Endothelial cell of umbilical vein (primary cell): ENCODE data around the gene C10orf53. TPM values are rescaled to one million over a fixed set of nuclear protein-coding genes. Genes with fewer than 3 reads are reported as not detected.

Experiments
- BruUV-seq: library from RNA; stranded (reverse); fragments of 400-500 nt; replicated peaks from 2 replicates; lab custom pipeline; 2021; lab: Mats Ljungman, UMichigan
- CTCF ChIA-PET: fragments of 300-600, 350-600 bp; sonication (Branson Sonifier 250); formaldehyde crosslinking; loops from one replicate; lab custom pipeline; 2021; ENCODE audit warnings: antibody characterized with exemption, inconsistent platforms; lab: Charles Lee
- POLR2A ChIA-PET: fragments of 300-600, 350-600 bp; sonication (Branson Sonifier 250); formaldehyde crosslinking; loops from one replicate; lab custom pipeline; 2021; ENCODE audit warnings: antibody characterized with exemption, inconsistent platforms; lab: Charles Lee
- DNase-seq: peaks from one replicate; pipeline ENCODE4 v3.0.0-alpha.2; 2011; ENCODE audit warnings: low read depth, low spot score
- FAIRE-seq: peaks from 2 replicates; lab custom pipeline; 2011; peaks lifted over from hg19 to GRCh38; lab: Jason Lieb, UNC
- H2AFZ ChIP-seq: 2 replicates; pipeline ENCODE4 v1.6.0; 2012; ENCODE audit warnings: low read depth, low read length, control low read depth, inconsistent platforms
- H3K27ac ChIP-seq: 2 replicates; pipeline ENCODE4 v1.5.1; 2011; ENCODE audit warnings: low read depth, mild to moderate bottlenecking, control low read depth, low read length, moderate library complexity; ENCODE audit not compliant: insufficient read depth
- H3K27me3 ChIP-seq, 2 experiments: 2 replicates each; pipeline versions ENCODE4 v1.6.0 to v1.6.1; 2011; ENCODE audit warnings: low read length in 2 of 2, mixed read lengths in 1 of 2; ENCODE audit not compliant: control insufficient read depth in 2 of 2, insufficient read depth in 2 of 2
- H3K36me3 ChIP-seq, 2 experiments: 2 replicates in 1 of 2; 3 replicates in 1 of 2; pipeline ENCODE4 v1.5.1; 2011; ENCODE audit warnings: low read length in 2 of 2, mild to moderate bottlenecking in 1 of 2, moderate library complexity in 1 of 2; ENCODE audit not compliant: control insufficient read depth in 2 of 2, insufficient read depth in 2 of 2; ENCODE audit errors: extremely low read depth in 1 of 2
- H3K4me1 ChIP-seq: 3 replicates; pipeline ENCODE4 v1.5.1; 2011; ENCODE audit warnings: mild to moderate bottlenecking, low read length; ENCODE audit not compliant: control insufficient read depth, insufficient read depth; ENCODE audit errors: extremely low read depth
- H3K4me2 ChIP-seq: 2 replicates; pipeline ENCODE4 v1.6.1; 2011; ENCODE audit warnings: low read length, control low read depth, mixed read lengths; ENCODE audit not compliant: insufficient read depth
- H3K4me3 ChIP-seq, 3 experiments: fragments of 200-600 bp in 1 of 3; sonication (generic), shearing (Covaris generic) in 1 of 3; replicated peaks in 1 of 3; 2 replicates each; pipeline ENCODE4 v1.5.1; 2011 to 2016; ENCODE audit warnings: control low read depth in 3 of 3, low read length in 3 of 3, mild to moderate bottlenecking in 2 of 3, inconsistent platforms in 1 of 3, low read depth in 1 of 3, moderate library complexity in 1 of 3; ENCODE audit not compliant: insufficient read depth in 1 of 3
- H3K79me2 ChIP-seq: 2 replicates; pipeline ENCODE4 v1.6.0; 2012; ENCODE audit warnings: low read length, inconsistent platforms; ENCODE audit not compliant: control insufficient read depth, insufficient read depth
- H3K9ac ChIP-seq: replicated peaks from 2 replicates; pipeline ENCODE3; 2011; ENCODE audit warnings: low read length, control low read depth; ENCODE audit not compliant: insufficient read depth; ENCODE audit errors: extremely low read depth
- H3K9me1 ChIP-seq: replicated peaks from 3 replicates; pipeline ENCODE4 v1.6.0; 2011; ENCODE audit warnings: mild to moderate bottlenecking, low read length; ENCODE audit not compliant: control insufficient read depth, insufficient read depth; ENCODE audit errors: extremely low read depth
- H3K9me3 ChIP-seq: replicated peaks from 2 replicates; pipeline ENCODE4 v1.5.1; 2012; ENCODE audit warnings: low read length, inconsistent platforms; ENCODE audit not compliant: control insufficient read depth, insufficient read depth
- H4K20me1 ChIP-seq: replicated peaks from 2 replicates; pipeline ENCODE3; 2011; ENCODE audit warnings: mild to moderate bottlenecking, low read length; ENCODE audit not compliant: control insufficient read depth, insufficient read depth; ENCODE audit errors: extremely low read depth
- CTCF ChIP-seq, 2 donors: IDR thresholded peaks; 1 replicate in 1 of 2; 2 replicates in 1 of 2; pipeline ENCODE4 v1.5.1; 2011; ENCODE audit warnings: low read length in 2 of 2, mild to moderate bottlenecking in 2 of 2, moderate library complexity in 2 of 2, control low read depth in 1 of 2, inconsistent platforms in 1 of 2, low read depth in 1 of 2; ENCODE audit not compliant: insufficient read depth in 1 of 2; ENCODE audit errors: extremely low read depth in 1 of 2
- EZH2 ChIP-seq: IDR thresholded peaks from 2 replicates; pipeline ENCODE4 v1.6.1; 2012; ENCODE audit warnings: borderline replicate concordance, low read depth, mild to moderate bottlenecking, moderate library complexity, low read length, inconsistent platforms; ENCODE audit not compliant: severe bottlenecking
- FOS ChIP-seq: IDR thresholded peaks from 2 replicates; pipeline ENCODE4 v1.6.1; 2011; ENCODE audit warnings: mild to moderate bottlenecking, low read length, moderate library complexity, borderline replicate concordance; ENCODE audit not compliant: insufficient read depth
- GATA2 ChIP-seq: IDR thresholded peaks from 2 replicates; pipeline ENCODE4 v1.7.0; 2011; ENCODE audit warnings: low read depth, mild to moderate bottlenecking, moderate library complexity, mixed read lengths, low read length; ENCODE audit not compliant: insufficient read length, insufficient read depth
- JUN ChIP-seq: IDR thresholded peaks from 2 replicates; pipeline ENCODE4 v1.6.1; 2011; ENCODE audit warnings: borderline replicate concordance, low read depth; ENCODE audit not compliant: insufficient read length, insufficient read depth
- POLR2A ChIP-seq: IDR thresholded peaks from 2 replicates; pipeline ENCODE4 v1.6.1; 2012; ENCODE audit warnings: low read depth, mild to moderate bottlenecking, control low read depth, low read length
- dilution Hi-C: fragments of 300-500 bp; cut with MboI; formaldehyde crosslinking; loops from one replicate; pipeline ENCODE4 v1.15.0; 2019; ENCODE audit warnings: low sequenced_read_pairs; ENCODE audit not compliant: extremely low pct_ligation_motif_present
- intact Hi-C: fragments of 100-400 bp; cut with micrococcal nuclease; formaldehyde crosslinking; loops from one replicate; pipeline ENCODE4 v1.10.0; 2022
- polyA plus RNA-seq, 4 experiments: library from polyadenylated mRNA; depleted of rRNA in 3 of 4; stranded (reverse) in 3 of 4; unstranded in 1 of 4; fragments of >200 nt; gene quantifications; 2 replicates each; pipeline versions ENCODE4 v1.2.1 to v1.2.3, GENCODE V29; 2011 to 2012; ENCODE audit warnings: missing spikeins in 1 of 4
- total RNA-seq: library from RNA; stranded (reverse); gene quantifications from 2 replicates; pipeline ENCODE4 v1.2.3, GENCODE V29; 2021

Gene C10orf53
- total and polyA plus RNA-seq, 2 donors (not counting 3 experiments of a cell fraction or from before 2014, with no cell fraction given), result not detected

- BruUV-seq, result no TSS peak
- H4K20me1 ChIP-seq, result no peaks in the 10 kb centered on the region
- no peak for DNase-seq
- no peak overlapping the region for H3K4me3 ChIP-seq
- POLR2A ChIA-PET, result no interaction called here
- H3K4me2 ChIP-seq, result no peak overlapping the region
- H2AFZ ChIP-seq, result no peak overlapping the region
- CTCF ChIA-PET, result no interaction called here
- TF ChIP-seq FOS (no peak), CTCF (IDR thresholded peaks at IDR 0.05; ENCODE audit: extremely low read depth in 1 of 2, insufficient read depth in 1 of 2, low read depth in 1 of 2, low read length in 2 of 2) (no peak), EZH2 (no peak), GATA2 (no peak), POLR2A (no peak), JUN (no peak)
- no peaks in the 10 kb centered on the region for H3K36me3 ChIP-seq
- peaks cover 8 to 12% of the 10 kb centered on the region in 2 experiments for H3K27me3 ChIP-seq
- no peaks in the 10 kb centered on the region for H3K9me3 ChIP-seq
- intact Hi-C loops (no loop called here), dilution Hi-C loops (no loop called here)
- H3K27ac ChIP-seq, result no peak overlapping the region
- no peaks in the 10 kb centered on the region for H3K4me1 ChIP-seq
- no peaks in the 10 kb centered on the region for H3K79me2 ChIP-seq
- no peak for FAIRE-seq
- no peak overlapping the region for H3K9ac ChIP-seq
- no peaks in the 10 kb centered on the region for H3K9me1 ChIP-seq
These were observed 45.3 kb upstream of the C10orf53 start for GRCh38 chr10:49634069-49634660.
